ENCODE data around the gene RXRA. TPM values are rescaled to one million over a fixed set of nuclear protein-coding genes. Genes with fewer than 3 reads are reported as not detected.

Gene RXRA
- total RNA-seq, 1 donor from 2014 or later, result 85.7 TPM

- DNase-seq, result no peak
- Histone ChIP-seq H3K4me3 (no peak overlapping the region), H3K27me3 (ENCODE audit: low read depth) (no peaks in the 10 kb centered on the region), H3K9me3 (no peaks in the 10 kb centered on the region), H3K36me3 (peaks cover 8% of the 10 kb centered on the region), H3K27ac (no peak overlapping the region), H3K4me1 (peaks cover 88% of the 10 kb centered on the region)
- intact Hi-C loops (cut with DNase I), result no loop called here
- no peak for ATAC-seq
- TF ChIP-seq CTCF (IDR thresholded peaks at IDR 0.05), result no peak
These were observed 67.5 kb downstream of the RXRA start for GRCh38 chr9:134393582-134394280.

GRCh38 chr9:134395002-134395517 is 68.8 kb downstream of the RXRA start:
- Histone ChIP-seq H3K27ac (peak overlapping the region; percentile 70), H3K4me1 (peaks cover 85% of the 10 kb centered on the region), H3K36me3 (peaks cover 8% of the 10 kb centered on the region), H3K4me3 (no peak overlapping the region), H3K9me3 (peaks cover 7% of the 10 kb centered on the region), H3K27me3 (ENCODE audit: low read depth) (no peaks in the 10 kb centered on the region)
- no peak for DNase-seq
- no peak for ATAC-seq
- no peak for TF ChIP-seq CTCF (IDR thresholded peaks at IDR 0.05)
- intact Hi-C loops (cut with DNase I), result no loop called here

GRCh38 chr9:134395737-134396257 is 69.5 kb downstream of the RXRA start:
- no peak for TF ChIP-seq CTCF (IDR thresholded peaks at IDR 0.05)
- DNase-seq (no peak), ATAC-seq (no peak)
- intact Hi-C loops (cut with DNase I), result no loop called here
- H3K4me3 ChIP-seq, result peak overlapping the region; percentile 14
- H3K4me1 ChIP-seq, result peaks cover 81% of the 10 kb centered on the region
- H3K27ac ChIP-seq, result peak overlapping the region; percentile 70
- peaks cover 8% of the 10 kb centered on the region for H3K36me3 ChIP-seq
- H3K9me3 ChIP-seq, result peaks cover 7% of the 10 kb centered on the region
- H3K27me3 ChIP-seq (ENCODE audit: low read depth), result no peaks in the 10 kb centered on the region

GRCh38 chr9:134396258-134396742 is 70.0 kb downstream of the RXRA start:
- peaks cover 7% of the 10 kb centered on the region for H3K9me3 ChIP-seq
- peak overlapping the region; percentile 70 for H3K27ac ChIP-seq
- no peak for TF ChIP-seq CTCF (IDR thresholded peaks at IDR 0.05)
- H3K36me3 ChIP-seq, result peaks cover 4% of the 10 kb centered on the region
- DNase-seq, result peak; percentile 77
- H3K27me3 ChIP-seq (ENCODE audit: low read depth), result no peaks in the 10 kb centered on the region
- H3K4me3 ChIP-seq, result peak overlapping the region; percentile 14
- ATAC-seq, result peak; percentile 38 to 43
- intact Hi-C loops (cut with DNase I), result no loop called here
- H3K4me1 ChIP-seq, result peaks cover 76% of the 10 kb centered on the region

GRCh38 chr9:134396825-134397224 is 70.6 kb downstream of the RXRA start:
- peak; percentile 11 to 20 for ATAC-seq
- DNase-seq, result no peak

More at GRCh38 chr9:134396825-134397224, 70.6 kb downstream of the RXRA start:
- H3K27ac ChIP-seq, result peak overlapping the region; percentile 70
- H3K27me3 ChIP-seq (ENCODE audit: low read depth), result no peaks in the 10 kb centered on the region
- H3K4me3 ChIP-seq, result peak overlapping the region; percentile 14
- no peak for TF ChIP-seq CTCF (IDR thresholded peaks at IDR 0.05)
- peaks cover 71% of the 10 kb centered on the region for H3K4me1 ChIP-seq
- peaks cover 2% of the 10 kb centered on the region for H3K36me3 ChIP-seq
- H3K9me3 ChIP-seq, result peaks cover 7% of the 10 kb centered on the region
- intact Hi-C loops (cut with DNase I), result no loop called here

All from lower lobe of right lung (tissue), 2 donors.